Ascending aorta (tissue), 2 donors: Measurements from ENCODE around the gene NQO2. TPM values are rescaled to one million over a fixed set of nuclear protein-coding genes. Genes with fewer than 3 reads are reported as not detected.
"Not testable (repeated sequence)": the region's sequence is repeated elsewhere in the genome, so short reads cannot be mapped to it uniquely, and the experiment has no call there.

Source experiments
- DNase-seq, 2 donors: peaks; one replicate each; pipeline ENCODE4 v3.0.0-alpha.2; 2019; ENCODE audit warnings: low spot score in 2 of 2
- H3K27ac ChIP-seq, 2 donors: fragments of 200-600 bp; sonication (generic); one replicate each; pipeline ENCODE4 v1.5.1; 2016 to 2017; ENCODE audit warnings: mild to moderate bottlenecking in 1 of 2
- H3K27me3 ChIP-seq: fragments of 200-600 bp; sonication (generic); one replicate; pipeline ENCODE4 v1.5.1; 2017
- H3K36me3 ChIP-seq, 2 donors: fragments of 200-600 bp; sonication (generic); one replicate each; pipeline ENCODE4 v1.5.1; 2016
- H3K4me1 ChIP-seq, 2 donors: fragments of 200-600 bp; sonication (generic); one replicate each; pipeline ENCODE4 v1.5.1; 2016 to 2017; ENCODE audit warnings: mild to moderate bottlenecking in 1 of 2
- H3K4me3 ChIP-seq, 2 donors: fragments of 200-600 bp; sonication (generic); one replicate each; pipeline ENCODE4 v1.5.1; 2016 to 2017; ENCODE audit warnings: mild to moderate bottlenecking in 1 of 2
- H3K9me3 ChIP-seq, 2 donors: fragments of 200-600 bp; sonication (generic); one replicate each; pipeline ENCODE4 v1.5.1; 2016
- CTCF ChIP-seq, 3 experiments: fragments of 200-600 bp in 2 of 3; fragments of 450-650 bp in 1 of 3; sonication (generic) in 2 of 3; IDR thresholded peaks; one replicate each; pipeline ENCODE4 v1.5.1; 2016 to 2019; ENCODE audit warnings: antibody characterized with exemption in 3 of 3, mild to moderate bottlenecking in 1 of 3, moderate library complexity in 1 of 3
- intact Hi-C: fragments of 100-400 bp; cut with DNase I; formaldehyde crosslinking; loops from one replicate; pipeline ENCODE4 v1.15.1; 2023
- total RNA-seq: library from RNA; depleted of rRNA; stranded (reverse); fragments of >200 nt; gene quantifications from one replicate; pipeline ENCODE4 v1.1.0, GENCODE V29; 2016

Gene NQO2
- total RNA-seq, 1 donor from 2014 or later = 7.7 TPM

DNA sequence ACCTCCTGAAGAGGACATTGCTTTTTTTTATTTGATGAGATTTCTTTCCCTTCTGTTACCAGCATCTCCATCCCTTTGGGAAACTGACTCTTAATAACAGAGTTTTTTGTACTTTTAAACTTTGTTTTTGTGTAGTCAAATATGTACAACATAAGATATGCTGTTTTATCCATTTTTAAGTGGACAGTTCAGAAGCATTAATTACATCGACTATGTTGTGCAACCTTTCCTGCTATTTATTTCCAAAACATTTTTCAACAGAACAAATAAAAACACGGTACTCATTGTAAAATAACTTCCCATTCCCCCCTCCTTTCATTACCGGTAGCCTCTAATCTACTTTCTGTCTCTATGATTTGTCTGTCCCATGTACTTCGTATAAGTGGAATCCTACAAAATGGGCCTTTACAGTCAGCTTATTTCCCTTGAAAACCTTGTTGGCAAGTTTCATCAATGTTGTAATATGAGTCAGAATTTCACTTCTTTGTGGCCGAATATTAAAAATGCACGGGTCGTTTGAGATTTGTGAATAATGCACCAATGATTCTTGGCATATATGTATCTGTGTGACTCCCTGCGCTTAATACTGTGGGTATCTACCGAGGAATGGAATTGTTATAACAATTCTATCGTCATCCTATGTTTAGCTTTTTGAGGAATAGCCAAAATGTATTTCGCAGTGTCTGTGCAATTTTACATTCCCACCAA lies 57.5 kb downstream of the NQO2 start:
- H3K4me1 ChIP-seq = peaks cover 0 to 10% of the 10 kb centered on the region in 2 donors
- no peak for TF ChIP-seq CTCF (IDR thresholded peaks at IDR 0.05)
- no peak overlapping the region for H3K4me3 ChIP-seq
- no peak for DNase-seq
- H3K27ac ChIP-seq = no peak overlapping the region
- H3K27me3 ChIP-seq = no peaks in the 10 kb centered on the region
- intact Hi-C loops = no loop called here
- H3K36me3 ChIP-seq = no peaks in the 10 kb centered on the region
- H3K9me3 ChIP-seq = no peaks in the 10 kb centered on the region

- Histone ChIP-seq H3K4me3 (no peak overlapping the region), H3K9me3 (no peaks in the 10 kb centered on the region), H3K27ac (no peak overlapping the region), H3K27me3 (no peaks in the 10 kb centered on the region), H3K4me1 (peaks cover 0 to 7% of the 10 kb centered on the region in 2 donors), H3K36me3 (no peaks in the 10 kb centered on the region)
- intact Hi-C loops = no loop called here
- TF ChIP-seq CTCF (IDR thresholded peaks at IDR 0.05) = no peak
- DNase-seq = no peak
Observed at GRCh38 chr6:3058957-3059356, 59.3 kb downstream of the NQO2 start.

GRCh38 chr6:3060092-3060491 lies 60.4 kb downstream of the NQO2 start:
- not testable (repeated sequence) for H3K9me3 ChIP-seq, H3K4me1 ChIP-seq, H3K27me3 ChIP-seq, DNase-seq, H3K36me3 ChIP-seq, H3K4me3 ChIP-seq, H3K27ac ChIP-seq
- intact Hi-C loops = loop anchor here (5.0 kb wide), 1 partner anchor 208 kb away; no protein-coding TSS in a partner anchor

DNA sequence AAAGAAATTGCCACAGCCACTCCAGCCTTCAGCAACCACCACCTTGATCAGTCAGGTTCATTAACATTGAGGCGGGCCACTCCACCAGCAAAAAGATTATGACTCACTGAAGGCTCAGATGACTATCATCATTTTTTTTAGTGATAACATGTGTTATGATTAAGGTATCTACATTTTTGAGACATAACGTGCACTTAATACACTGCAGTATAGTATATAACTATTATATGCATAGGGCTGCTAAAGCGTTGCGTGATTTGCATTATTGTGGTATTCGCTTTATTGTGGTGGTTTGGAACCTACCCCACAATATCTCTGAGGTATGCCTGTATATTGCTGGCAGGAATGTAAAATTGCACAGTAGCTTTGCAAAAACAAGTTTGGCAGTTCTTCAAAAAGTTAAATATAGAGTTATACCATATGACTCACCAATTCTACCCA lies 61.8 kb downstream of the NQO2 start:
- TF ChIP-seq CTCF (IDR thresholded peaks at IDR 0.05) = no peak
- H3K36me3 ChIP-seq = no peaks in the 10 kb centered on the region
- no peaks in the 10 kb centered on the region for H3K9me3 ChIP-seq
- no peak overlapping the region for H3K4me3 ChIP-seq
- no peak for DNase-seq
- intact Hi-C loops = loop anchor here (5.0 kb wide), 1 partner anchor 209 kb away; no protein-coding TSS in a partner anchor
- H3K27ac ChIP-seq = no peak overlapping the region
- no peaks in the 10 kb centered on the region for H3K4me1 ChIP-seq
- no peaks in the 10 kb centered on the region for H3K27me3 ChIP-seq

- H3K36me3 ChIP-seq, H3K4me1 ChIP-seq, H3K9me3 ChIP-seq, DNase-seq, H3K27me3 ChIP-seq: not testable (repeated sequence)
- Histone ChIP-seq H3K4me3 (peak overlapping the region; percentile 80 to 85), H3K27ac (peak overlapping the region; percentile 91 to 93)
- intact Hi-C loops = loop anchor here (5.0 kb wide), 1 partner anchor 211 kb away; no protein-coding TSS in a partner anchor
Observed at GRCh38 chr6:3063340-3063732, 63.6 kb downstream of the NQO2 start.

- Histone ChIP-seq H3K27me3 (no peaks in the 10 kb centered on the region), H3K36me3 (no peaks in the 10 kb centered on the region), H3K4me1 (peaks cover 0 to 8% of the 10 kb centered on the region in 2 donors), H3K4me3 (peak overlapping the region; percentile 80 to 85), H3K9me3 (no peaks in the 10 kb centered on the region), H3K27ac (peak overlapping the region; percentile 91 to 93)
- TF ChIP-seq CTCF (IDR thresholded peaks at IDR 0.05) = peak; percentile 14 to 32 (median 21)
- DNase-seq = peak; percentile 89 to 98
- intact Hi-C loops = loop anchor here (5.0 kb wide), 1 partner anchor 212 kb away; no protein-coding TSS in a partner anchor
Observed at GRCh38 chr6:3063733-3064700, 64.3 kb downstream of the NQO2 start.
